ENCODE data around the gene CCDC14.
"Not testable (repeated sequence)": the region's sequence is repeated elsewhere in the genome, so short reads cannot be mapped to it uniquely, and the experiment has no call there.

DNA sequence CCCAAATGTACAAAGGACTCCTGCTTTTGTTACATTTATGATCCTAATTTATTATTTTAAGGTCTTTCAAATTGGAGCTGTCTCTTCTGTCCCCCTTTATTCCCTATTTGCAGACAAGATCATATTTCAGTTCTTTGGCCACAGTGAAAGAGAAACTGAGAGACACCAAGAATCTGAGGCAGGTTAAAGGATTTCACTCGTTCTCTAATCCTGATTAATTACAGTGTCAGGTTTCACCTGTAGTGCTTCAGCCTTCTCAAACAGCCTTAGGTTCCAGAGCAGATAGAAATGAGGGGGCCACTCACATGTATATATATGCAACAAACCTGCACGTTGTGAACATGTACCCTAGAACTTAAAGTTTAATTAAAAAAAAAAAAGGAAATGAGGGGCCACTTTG lies 6.2 kb upstream of the CCDC14 start:
- TF ChIP-seq, protein P1, sequence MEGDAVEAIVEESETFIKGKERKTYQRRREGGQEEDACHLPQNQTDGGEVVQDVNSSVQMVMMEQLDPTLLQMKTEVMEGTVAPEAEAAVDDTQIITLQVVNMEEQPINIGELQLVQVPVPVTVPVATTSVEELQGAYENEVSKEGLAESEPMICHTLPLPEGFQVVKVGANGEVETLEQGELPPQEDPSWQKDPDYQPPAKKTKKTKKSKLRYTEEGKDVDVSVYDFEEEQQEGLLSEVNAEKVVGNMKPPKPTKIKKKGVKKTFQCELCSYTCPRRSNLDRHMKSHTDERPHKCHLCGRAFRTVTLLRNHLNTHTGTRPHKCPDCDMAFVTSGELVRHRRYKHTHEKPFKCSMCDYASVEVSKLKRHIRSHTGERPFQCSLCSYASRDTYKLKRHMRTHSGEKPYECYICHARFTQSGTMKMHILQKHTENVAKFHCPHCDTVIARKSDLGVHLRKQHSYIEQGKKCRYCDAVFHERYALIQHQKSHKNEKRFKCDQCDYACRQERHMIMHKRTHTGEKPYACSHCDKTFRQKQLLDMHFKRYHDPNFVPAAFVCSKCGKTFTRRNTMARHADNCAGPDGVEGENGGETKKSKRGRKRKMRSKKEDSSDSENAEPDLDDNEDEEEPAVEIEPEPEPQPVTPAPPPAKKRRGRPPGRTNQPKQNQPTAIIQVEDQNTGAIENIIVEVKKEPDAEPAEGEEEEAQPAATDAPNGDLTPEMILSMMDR (IDR thresholded peaks at IDR 0.05; ENCODE audit: insufficient read depth, low read length): not testable (repeated sequence)
- TF ChIP-seq, protein P2, sequence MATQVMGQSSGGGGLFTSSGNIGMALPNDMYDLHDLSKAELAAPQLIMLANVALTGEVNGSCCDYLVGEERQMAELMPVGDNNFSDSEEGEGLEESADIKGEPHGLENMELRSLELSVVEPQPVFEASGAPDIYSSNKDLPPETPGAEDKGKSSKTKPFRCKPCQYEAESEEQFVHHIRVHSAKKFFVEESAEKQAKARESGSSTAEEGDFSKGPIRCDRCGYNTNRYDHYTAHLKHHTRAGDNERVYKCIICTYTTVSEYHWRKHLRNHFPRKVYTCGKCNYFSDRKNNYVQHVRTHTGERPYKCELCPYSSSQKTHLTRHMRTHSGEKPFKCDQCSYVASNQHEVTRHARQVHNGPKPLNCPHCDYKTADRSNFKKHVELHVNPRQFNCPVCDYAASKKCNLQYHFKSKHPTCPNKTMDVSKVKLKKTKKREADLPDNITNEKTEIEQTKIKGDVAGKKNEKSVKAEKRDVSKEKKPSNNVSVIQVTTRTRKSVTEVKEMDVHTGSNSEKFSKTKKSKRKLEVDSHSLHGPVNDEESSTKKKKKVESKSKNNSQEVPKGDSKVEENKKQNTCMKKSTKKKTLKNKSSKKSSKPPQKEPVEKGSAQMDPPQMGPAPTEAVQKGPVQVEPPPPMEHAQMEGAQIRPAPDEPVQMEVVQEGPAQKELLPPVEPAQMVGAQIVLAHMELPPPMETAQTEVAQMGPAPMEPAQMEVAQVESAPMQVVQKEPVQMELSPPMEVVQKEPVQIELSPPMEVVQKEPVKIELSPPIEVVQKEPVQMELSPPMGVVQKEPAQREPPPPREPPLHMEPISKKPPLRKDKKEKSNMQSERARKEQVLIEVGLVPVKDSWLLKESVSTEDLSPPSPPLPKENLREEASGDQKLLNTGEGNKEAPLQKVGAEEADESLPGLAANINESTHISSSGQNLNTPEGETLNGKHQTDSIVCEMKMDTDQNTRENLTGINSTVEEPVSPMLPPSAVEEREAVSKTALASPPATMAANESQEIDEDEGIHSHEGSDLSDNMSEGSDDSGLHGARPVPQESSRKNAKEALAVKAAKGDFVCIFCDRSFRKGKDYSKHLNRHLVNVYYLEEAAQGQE (IDR thresholded peaks at IDR 0.05; ENCODE audit: insufficient replicate concordance, low read depth): not testable (repeated sequence)
- not testable (repeated sequence) for TF ChIP-seq POLR2AphosphoS5 (IDR thresholded peaks at IDR 0.05; ENCODE audit: low read depth); SPI1 (IDR thresholded peaks at IDR 0.05; ENCODE audit: borderline replicate concordance, low read depth); GABPA (IDR thresholded peaks at IDR 0.05; ENCODE audit: low read depth)
